RWPE1 (cell line): ENCODE measurements around the gene FIBP.

ENCODE experiments used
- CTCF ChIA-PET: fragments of 350-600 bp; sonication (Branson Sonifier 250); formaldehyde crosslinking; extraction: SDS; loops from one replicate; lab custom pipeline; 2021; lab: Yijun Ruan, JAX
- POLR2A ChIA-PET: fragments of 400-600 bp; formaldehyde crosslinking; extraction: SDS; loops from one replicate; lab custom pipeline; 2020; ENCODE audit warnings: antibody characterized with exemption; ENCODE audit not compliant: low non-redundant PET; lab: Yijun Ruan, JAX
- DNase-seq: peaks from one replicate; pipeline ENCODE4 v3.0.0; 2012; ENCODE audit warnings: low spot score
- H3K27ac ChIP-seq: fragments of 450-650 bp; 2 replicates; pipeline ENCODE4 v1.5.1; 2017
- TF ChIP-seq, protein P1 (sequence below): fragments of 450-650 bp; conservative IDR thresholded peaks from 2 replicates; pipeline ENCODE4 v1.5.1; 2017; ENCODE audit warnings: low read depth, mild to moderate bottlenecking

Gene FIBP

DNA sequence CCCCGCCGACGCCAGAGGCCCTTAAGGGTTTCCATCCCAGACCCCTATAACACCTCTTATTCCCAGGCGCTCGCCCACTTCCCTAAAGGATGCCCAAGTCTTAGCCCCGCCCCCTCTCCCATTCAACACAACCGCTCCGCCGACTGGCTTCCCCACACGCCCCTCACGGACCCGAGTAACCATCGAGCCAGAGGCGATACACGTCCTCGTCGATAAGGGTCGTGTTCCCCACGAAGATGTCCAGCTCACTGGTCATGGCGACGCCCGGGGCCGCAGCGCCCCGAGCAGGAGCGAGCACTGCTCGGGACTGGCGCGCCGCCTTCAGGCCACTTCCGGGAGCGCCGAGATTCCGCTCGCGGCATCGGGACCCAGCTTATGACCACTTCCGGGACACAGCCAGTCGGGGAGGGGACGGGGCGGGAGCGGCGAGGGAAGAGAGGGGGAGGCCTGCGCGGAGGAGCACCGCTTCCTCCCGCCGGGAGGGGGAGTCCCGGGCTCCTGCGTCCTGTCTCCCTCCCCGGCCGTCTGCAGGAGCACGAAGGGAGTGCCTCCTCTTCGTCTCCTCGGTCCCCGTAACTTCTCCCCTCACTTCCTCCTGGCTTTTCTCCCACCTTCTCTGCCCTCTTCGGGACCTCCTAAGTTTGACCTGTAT is at the start of gene FIBP:
Gene FIBP, minus strand, starts transcription at position 309 of the 652 bp plus-strand sequence. Its CDS starts 53 bp downstream, at position 256.
- peak; percentile 97 for DNase-seq
- TF ChIP-seq, protein P1, sequence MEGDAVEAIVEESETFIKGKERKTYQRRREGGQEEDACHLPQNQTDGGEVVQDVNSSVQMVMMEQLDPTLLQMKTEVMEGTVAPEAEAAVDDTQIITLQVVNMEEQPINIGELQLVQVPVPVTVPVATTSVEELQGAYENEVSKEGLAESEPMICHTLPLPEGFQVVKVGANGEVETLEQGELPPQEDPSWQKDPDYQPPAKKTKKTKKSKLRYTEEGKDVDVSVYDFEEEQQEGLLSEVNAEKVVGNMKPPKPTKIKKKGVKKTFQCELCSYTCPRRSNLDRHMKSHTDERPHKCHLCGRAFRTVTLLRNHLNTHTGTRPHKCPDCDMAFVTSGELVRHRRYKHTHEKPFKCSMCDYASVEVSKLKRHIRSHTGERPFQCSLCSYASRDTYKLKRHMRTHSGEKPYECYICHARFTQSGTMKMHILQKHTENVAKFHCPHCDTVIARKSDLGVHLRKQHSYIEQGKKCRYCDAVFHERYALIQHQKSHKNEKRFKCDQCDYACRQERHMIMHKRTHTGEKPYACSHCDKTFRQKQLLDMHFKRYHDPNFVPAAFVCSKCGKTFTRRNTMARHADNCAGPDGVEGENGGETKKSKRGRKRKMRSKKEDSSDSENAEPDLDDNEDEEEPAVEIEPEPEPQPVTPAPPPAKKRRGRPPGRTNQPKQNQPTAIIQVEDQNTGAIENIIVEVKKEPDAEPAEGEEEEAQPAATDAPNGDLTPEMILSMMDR: peak; percentile 92
- ChIA-PET CTCF (interaction anchor here (0.6 to 1.9 kb wide), 14 partner anchors 9 to 348 kb away, joined by 3 to 14 read pairs (median 4); partner anchors contain the start of genes C11orf68 and KAT5), POLR2A (interaction anchor here (0.6 to 1.8 kb wide), 11 partner anchors 11 to 1546 kb away, joined by 3 to 14 read pairs (median 4); partner anchors contain the start of gene FOSL1)
- peak within 1 kb of the TSS; percentile 95 for H3K27ac ChIP-seq

DNA sequence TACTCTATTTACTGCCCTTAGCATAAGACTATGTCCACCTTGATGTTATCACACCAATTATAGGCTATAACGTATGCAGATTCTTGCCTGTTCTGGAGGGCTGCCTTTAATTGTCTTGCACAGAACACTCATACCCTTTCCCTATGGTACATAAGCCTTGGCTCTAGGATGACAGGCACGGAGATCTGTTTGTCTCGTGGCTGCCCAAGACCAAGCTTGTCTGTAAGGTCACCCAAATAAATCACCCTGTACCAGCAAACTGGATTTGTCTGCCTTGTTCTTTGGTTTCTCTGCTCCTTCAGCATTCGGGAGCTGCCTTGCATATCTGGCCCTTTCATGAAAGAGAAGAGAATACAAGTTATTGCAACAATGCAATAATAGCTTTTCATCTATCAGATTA is 49.5 kb upstream of the FIBP start:
- no peak for DNase-seq
- ChIA-PET POLR2A (no interaction called here), CTCF (no interaction called here)
- TF ChIP-seq, protein P1: no peak
- no peak overlapping the region for H3K27ac ChIP-seq

DNA sequence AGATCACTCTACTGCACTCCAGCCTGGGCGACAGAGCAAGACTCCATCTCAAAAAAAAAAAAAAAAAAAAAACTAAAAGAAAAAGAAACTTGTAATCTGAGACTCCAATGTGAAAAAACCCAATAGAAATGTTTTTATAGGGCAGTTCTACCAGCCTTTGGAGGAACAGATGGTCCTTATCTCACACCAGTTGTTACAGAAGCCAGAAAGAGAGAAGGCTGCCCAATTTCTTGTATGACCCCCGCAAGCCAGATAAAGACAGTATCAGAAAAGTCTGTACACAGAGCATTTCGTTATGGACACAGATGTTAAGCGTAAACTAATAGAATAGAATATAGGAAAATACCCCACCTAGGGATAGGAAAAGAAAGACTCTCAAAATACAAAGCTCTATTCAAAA is 45.7 kb upstream of the FIBP start:
- CTCF ChIA-PET: interaction anchor here (0.6 kb wide), 1 partner anchor 112 kb away, joined by 3 read pairs; no protein-coding TSS in a partner anchor
- POLR2A ChIA-PET: no interaction called here
- no peak overlapping the region for H3K27ac ChIP-seq
- no peak for DNase-seq
- TF ChIP-seq, protein P1: no peak

DNA sequence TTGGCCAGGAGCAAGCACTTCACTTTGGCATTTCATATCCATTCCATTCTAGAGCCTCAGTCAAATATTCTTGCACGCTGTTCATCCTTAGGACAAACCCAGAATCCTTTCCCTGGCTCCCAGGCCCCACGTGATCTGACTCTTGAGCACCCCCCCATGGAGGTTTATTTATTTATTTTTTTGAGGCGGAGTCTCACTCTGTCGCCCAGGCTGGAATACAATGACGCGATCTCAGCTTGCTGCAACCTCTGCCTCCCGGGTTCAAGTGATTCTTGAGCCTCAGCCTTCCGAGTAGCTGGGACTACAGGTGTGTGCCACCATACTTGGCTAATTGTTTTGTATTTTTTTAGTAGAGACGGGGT is 44.3 kb upstream of the FIBP start:
- POLR2A ChIA-PET: no interaction called here

DNA sequence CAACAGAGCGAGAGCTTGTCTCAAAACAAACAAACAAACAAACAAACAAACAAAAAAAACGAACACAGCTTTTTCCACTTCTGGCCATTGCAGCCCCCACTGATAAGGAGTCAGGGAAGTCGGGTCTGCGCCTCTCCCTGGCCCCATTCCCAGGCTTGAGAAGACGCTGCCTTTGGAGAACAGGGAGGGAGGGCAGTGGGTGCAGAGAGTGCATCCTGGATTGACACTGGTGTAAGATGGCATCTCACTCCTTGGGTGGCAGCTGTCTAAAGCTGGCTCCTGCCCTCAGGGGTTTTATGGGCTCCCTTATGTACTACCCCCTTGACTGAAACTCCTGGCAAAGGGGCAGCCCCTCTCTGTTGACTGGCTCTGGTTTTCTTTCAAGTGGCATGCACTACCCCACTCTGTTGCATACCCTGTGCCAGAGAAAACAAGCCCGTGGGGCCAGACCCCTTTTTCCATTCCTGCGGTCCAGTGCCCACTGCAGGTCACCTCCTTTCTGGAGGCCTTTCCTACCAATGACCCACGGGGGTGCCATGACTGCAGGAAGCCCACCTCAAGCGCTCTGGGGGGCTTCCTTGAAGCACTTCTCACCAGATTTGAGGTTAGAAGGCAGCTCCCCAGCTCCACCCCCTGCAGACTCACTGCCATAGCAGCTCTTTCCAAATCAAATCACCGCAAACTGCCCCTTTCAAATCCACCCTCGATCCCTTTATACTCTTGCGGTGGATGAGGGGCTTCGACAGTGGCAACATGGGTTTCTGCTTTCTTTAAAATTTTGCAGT is 43.7 kb upstream of the FIBP start:
- no peak for DNase-seq
- TF ChIP-seq, protein P1: no peak
- ChIA-PET POLR2A (no interaction called here), CTCF (interaction anchor here (1.0 kb wide), 1 partner anchor 90 kb away, joined by 4 read pairs; no protein-coding TSS in a partner anchor)
- no peak overlapping the region for H3K27ac ChIP-seq

More for the DNA sequence above, 44.3 kb upstream of the FIBP start:
- DNase-seq: no peak
- TF ChIP-seq, protein P1: no peak
- CTCF ChIA-PET: interaction anchor here (0.7 to 1.0 kb wide), 3 partner anchors 90 to 267 kb away, joined by 3 to 4 read pairs (median 3); no protein-coding TSS in a partner anchor
- H3K27ac ChIP-seq: no peak overlapping the region

DNA sequence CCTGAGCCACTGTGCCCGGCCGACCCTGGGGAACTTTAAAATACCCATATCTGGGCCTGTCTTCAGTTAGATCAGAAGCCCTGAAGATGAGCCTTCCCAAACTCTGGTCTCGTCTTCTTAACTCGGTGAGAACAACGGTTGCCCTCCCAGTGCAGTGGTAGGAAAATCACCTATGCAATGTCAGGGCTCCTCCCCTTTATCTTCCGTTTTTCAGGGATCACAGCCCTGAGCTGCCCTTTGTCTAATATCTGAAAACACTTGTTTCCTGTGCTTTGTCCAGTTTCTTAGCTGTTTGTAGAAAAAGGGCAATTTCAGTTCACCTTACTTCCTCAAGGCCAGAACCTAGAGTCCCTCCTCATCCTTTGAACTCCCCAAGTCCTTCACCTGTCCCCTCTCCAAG is 40.4 kb upstream of the FIBP start:
- no peak overlapping the region for H3K27ac ChIP-seq
- CTCF ChIA-PET: no interaction called here
- no peak for DNase-seq
- TF ChIP-seq, protein P1: no peak
- POLR2A ChIA-PET: no interaction called here
